ENCODE data around the gene ST6GAL1.
A peak's percentile ranks its signal among the peaks of the same experiment; 100 is the strongest.

Gene ST6GAL1

DNA sequence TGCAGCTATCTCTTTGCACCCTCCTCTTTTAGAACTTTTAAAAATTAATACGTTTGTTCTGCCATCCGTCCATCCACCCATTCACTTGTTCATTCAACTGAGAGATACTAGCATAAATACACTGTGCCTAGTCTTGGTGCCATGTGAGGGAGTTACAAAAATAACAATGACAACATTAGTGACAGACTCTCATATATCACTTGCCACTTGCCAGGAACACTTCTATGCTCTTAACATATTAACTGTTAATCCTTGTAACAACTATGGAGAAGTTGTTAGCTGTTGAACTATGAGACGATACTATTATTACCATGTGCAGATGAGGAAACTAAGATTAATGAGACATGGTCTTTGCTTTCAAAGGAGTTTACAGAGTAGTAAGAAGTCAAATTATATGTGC, 175.4 kb downstream of the ST6GAL1 start:
- H3K4me3 ChIP-seq: peak overlapping the region; percentile 50
- no peak for DNase-seq (ENCODE audit: low spot score)
- TF ChIP-seq, protein P1, sequence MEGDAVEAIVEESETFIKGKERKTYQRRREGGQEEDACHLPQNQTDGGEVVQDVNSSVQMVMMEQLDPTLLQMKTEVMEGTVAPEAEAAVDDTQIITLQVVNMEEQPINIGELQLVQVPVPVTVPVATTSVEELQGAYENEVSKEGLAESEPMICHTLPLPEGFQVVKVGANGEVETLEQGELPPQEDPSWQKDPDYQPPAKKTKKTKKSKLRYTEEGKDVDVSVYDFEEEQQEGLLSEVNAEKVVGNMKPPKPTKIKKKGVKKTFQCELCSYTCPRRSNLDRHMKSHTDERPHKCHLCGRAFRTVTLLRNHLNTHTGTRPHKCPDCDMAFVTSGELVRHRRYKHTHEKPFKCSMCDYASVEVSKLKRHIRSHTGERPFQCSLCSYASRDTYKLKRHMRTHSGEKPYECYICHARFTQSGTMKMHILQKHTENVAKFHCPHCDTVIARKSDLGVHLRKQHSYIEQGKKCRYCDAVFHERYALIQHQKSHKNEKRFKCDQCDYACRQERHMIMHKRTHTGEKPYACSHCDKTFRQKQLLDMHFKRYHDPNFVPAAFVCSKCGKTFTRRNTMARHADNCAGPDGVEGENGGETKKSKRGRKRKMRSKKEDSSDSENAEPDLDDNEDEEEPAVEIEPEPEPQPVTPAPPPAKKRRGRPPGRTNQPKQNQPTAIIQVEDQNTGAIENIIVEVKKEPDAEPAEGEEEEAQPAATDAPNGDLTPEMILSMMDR (IDR thresholded peaks at IDR 0.05): no peak

DNA sequence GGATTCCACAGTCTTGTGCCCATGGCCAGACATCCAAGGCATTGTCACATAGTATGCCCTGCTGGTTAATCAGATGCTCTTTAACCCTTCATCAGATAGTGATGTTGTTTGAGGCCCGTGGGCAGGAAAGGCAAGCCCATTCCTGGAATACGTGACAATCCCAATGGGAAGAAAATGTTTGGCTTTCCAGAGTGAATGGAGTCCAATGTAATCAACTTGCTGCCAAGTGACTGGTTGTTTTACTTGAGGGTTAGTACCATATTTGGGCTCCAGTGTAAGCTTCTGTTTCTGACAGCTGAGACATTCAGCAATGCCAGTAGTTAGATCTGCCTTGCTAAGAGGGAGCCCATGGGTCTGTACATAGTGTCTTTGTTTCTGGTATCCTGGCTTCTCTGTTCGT, 177.7 kb downstream of the ST6GAL1 start:
- DNase-seq (ENCODE audit: low spot score): no peak
- Histone ChIP-seq H3K4me3 (no peak overlapping the region), H3K27ac (peak overlapping the region; percentile 85)
- TF ChIP-seq, protein P1 (IDR thresholded peaks at IDR 0.05): no peak

More for the DNA sequence above, 175.4 kb downstream of the ST6GAL1 start:
- peak overlapping the region; percentile 71 to 85 for H3K27ac ChIP-seq

DNA sequence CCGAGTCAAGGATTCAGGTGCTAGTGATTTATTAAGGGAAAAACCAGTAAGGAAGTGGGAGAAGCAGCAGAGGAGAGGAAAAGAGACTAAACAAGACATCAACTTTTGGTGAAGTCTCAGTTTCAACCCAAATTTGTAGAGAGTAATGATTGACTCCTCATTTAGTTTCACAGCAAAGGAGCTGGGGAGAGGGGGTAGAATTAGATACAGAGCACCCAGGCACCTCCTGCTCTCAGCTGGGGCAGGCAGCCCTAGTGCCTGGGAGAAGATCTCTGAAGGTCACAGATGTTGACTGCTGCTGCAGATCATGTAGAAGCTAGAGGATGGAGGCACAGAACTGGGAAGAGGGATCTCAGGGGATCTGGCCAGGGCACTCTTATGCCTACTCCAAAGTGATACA, 179.8 kb downstream of the ST6GAL1 start:
- TF ChIP-seq, protein P1 (IDR thresholded peaks at IDR 0.05): no peak
- no peak for DNase-seq (ENCODE audit: low spot score)
- H3K4me3 ChIP-seq: no peak overlapping the region
- H3K27ac ChIP-seq: peak overlapping the region; percentile 28 to 84

DNA sequence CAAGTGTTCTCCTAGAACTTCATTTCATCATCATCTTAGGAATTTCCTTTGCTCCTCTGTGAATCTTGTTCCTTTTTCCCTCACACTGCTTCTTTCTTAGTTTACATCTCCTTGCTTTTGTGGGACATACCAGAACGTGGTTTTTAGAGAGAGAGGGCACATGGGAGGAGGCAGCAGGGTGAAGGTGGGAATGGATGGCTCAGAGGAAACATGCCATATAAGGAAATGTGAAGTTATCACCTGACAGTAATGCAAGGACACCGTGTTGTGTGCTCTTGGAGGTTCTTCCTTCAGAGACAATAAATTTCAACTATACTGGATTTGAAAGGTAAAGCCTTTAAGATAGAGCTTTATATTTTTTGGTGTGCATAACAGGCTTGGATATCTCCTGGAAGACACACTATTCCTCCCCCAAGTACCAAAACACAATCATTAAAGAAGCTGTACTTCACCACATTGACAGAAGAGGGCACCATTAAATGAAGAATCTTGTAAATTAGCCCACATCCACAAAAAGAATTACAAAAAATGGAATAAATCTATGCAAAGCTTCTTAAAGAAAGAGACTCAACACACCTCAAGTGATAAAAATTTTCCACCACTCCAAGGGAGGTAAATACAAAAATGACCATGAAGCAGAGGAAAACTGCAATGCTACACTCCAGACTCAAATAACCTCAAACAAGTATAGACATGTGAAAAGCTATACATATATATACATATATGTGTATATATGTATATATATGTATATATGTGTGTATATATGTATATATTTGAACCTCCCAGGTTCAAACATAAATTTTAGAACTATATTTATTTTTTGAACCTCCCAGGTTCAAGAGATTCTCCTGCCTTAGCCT, 182.8 kb downstream of the ST6GAL1 start:
- TF ChIP-seq, protein P1 (IDR thresholded peaks at IDR 0.05): peak; percentile 36
- Histone ChIP-seq H3K4me3 (no peak overlapping the region), H3K27ac (no peak overlapping the region)
- no peak for DNase-seq (ENCODE audit: low spot score)

DNA sequence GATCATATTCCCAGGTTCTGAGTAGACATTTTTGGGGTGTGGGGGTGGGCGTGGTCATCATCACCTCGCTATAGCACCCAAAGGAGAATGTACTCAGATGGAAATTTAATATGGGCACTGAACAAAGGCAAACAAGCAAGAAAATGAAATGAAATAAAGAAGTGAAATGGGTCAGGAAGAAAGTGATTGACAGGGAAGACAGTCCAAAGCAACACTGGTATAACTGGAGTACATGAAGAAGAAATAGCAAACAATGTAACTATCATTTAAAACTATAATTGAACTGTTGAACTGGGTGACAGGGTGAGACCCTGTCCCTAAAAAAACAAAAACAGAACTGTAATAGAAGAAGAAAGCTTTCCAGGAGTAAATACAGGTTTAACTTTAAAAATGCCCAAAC, 184.2 kb downstream of the ST6GAL1 start:
- TF ChIP-seq, protein P1 (IDR thresholded peaks at IDR 0.05): no peak
- Histone ChIP-seq H3K27ac (no peak overlapping the region), H3K4me3 (no peak overlapping the region)
- DNase-seq (ENCODE audit: low spot score): no peak

DNA sequence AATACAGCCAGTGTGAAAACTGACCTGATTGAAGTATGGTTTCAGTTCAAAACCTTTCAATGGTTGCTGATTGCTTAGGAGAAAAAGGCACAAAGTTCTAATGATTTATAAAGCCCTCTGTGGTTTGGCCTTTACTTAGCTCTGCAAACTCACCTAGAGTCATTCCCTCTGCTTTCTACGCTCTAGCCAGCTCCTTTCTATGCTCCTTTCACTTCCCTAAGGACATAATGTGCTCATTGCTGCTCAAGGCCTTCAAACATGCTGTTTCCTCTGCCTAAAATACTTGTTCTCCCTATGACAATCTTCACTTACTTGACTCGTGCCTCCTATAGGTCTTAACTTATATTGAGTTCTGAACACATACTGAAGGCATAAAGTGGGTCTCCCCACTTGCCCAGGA, 190.0 kb downstream of the ST6GAL1 start:
- DNase-seq (ENCODE audit: low spot score): no peak
- TF ChIP-seq, protein P1 (IDR thresholded peaks at IDR 0.05): no peak
- no peak overlapping the region for H3K4me3 ChIP-seq
- no peak overlapping the region for H3K27ac ChIP-seq

DNA sequence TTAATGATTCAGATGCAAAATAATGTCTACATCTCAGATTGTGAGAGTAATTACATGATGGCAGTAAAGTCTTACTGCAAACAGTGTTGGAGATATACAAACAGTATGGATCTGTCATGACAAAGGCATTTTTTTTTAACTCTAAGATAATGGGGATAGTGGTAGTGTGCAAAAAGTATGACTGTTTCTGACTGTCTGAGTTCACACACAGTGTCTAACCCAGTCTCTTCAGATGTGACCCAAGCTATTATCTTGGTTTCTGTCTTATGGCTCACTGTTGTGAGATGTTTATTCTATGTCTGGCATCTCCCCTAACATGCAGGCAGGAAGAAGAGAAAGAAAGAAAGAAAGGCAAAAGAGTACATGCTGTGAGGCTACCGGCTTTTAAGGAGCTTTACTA, 191.9 kb downstream of the ST6GAL1 start:
- Histone ChIP-seq H3K4me3 (no peak overlapping the region), H3K27ac (no peak overlapping the region)
- TF ChIP-seq, protein P1 (IDR thresholded peaks at IDR 0.05): no peak
- DNase-seq (ENCODE audit: low spot score): no peak
